HG03060 (cell line): ENCODE data around the gene PCDHA1.

Experiments used
- ATAC-seq: cut with Tn5 transposase; IDR thresholded peaks from one replicate; pipeline ENCODE4 v1.9.1; 2021; ENCODE audit warnings: low read depth, moderate number of reproducible peaks; ENCODE audit not compliant: unreplicated experiment

Gene PCDHA1

GRCh38 chr5:140883373-140883772 lies 97.4 kb downstream of the PCDHA1 start:
- ATAC-seq: no peak

- no peak for ATAC-seq
These were observed 98.2 kb downstream of the PCDHA1 start for GRCh38 chr5:140883927-140884697.

GRCh38 chr5:140916325-140916724 lies 130.4 kb downstream of the PCDHA1 start:
- no peak for ATAC-seq

- ATAC-seq: no peak
These were observed 137.7 kb downstream of the PCDHA1 start for GRCh38 chr5:140923601-140924000.

- ATAC-seq: no peak
These were observed 140.0 kb downstream of the PCDHA1 start, which contains the start of gene PCDHAC1 for GRCh38 chr5:140925806-140926442. Gene PCDHAC1 (plus strand): TSS chr5:140926299. CDS start chr5:140926893, 594 bp downstream.

- no peak for ATAC-seq
These were observed 140.7 kb downstream of the PCDHA1 start for GRCh38 chr5:140926443-140927227.

- ATAC-seq: no peak
These were observed 141.3 kb downstream of the PCDHA1 start for GRCh38 chr5:140927228-140927573.

- ATAC-seq: no peak
These were observed 149.1 kb downstream of the PCDHA1 start for GRCh38 chr5:140934964-140935606.

GRCh38 chr5:140946578-140946977 lies 160.6 kb downstream of the PCDHA1 start:
- no peak for ATAC-seq

- ATAC-seq: no peak
These were observed 165.7 kb downstream of the PCDHA1 start for GRCh38 chr5:140951636-140952035.

- ATAC-seq: no peak
These were observed 167.3 kb downstream of the PCDHA1 start for GRCh38 chr5:140953234-140953633.

- ATAC-seq: no peak
These were observed 176.2 kb downstream of the PCDHA1 start for GRCh38 chr5:140962190-140962589.

- ATAC-seq: no peak
These were observed 178.4 kb downstream of the PCDHA1 start for GRCh38 chr5:140964356-140964755.

- no peak for ATAC-seq
These were observed 180.0 kb downstream of the PCDHA1 start for GRCh38 chr5:140965905-140966292.

GRCh38 chr5:140966293-140967225 lies 180.6 kb downstream of the PCDHA1 start, which contains the start of gene PCDHAC2:
Gene PCDHAC2 (plus strand): TSS chr5:140966476. CDS start chr5:140966767, 291 bp downstream.
- ATAC-seq: no peak

- ATAC-seq: no peak
These were observed 181.4 kb downstream of the PCDHA1 start for GRCh38 chr5:140967226-140967893.

GRCh38 chr5:140969880-140970279 lies 183.9 kb downstream of the PCDHA1 start:
- ATAC-seq: no peak

GRCh38 chr5:140973550-140973949 lies 187.6 kb downstream of the PCDHA1 start:
- ATAC-seq: no peak

- ATAC-seq: no peak
These were observed 191.1 kb downstream of the PCDHA1 start for GRCh38 chr5:140977003-140977402.
